ENCODE results near the gene NEURL1. TPM values are rescaled to one million over a fixed set of nuclear protein-coding genes. Genes with fewer than 3 reads are reported as not detected.
"Not testable (repeated sequence)": the region's sequence is repeated elsewhere in the genome, so short reads cannot be mapped to it uniquely, and the experiment has no call there.

The NEURL1 gene
- total and polyA plus RNA-seq, 12 donors: 0.18 to 12.5 (median 2.3) TPM; not detected in 3

DNA sequence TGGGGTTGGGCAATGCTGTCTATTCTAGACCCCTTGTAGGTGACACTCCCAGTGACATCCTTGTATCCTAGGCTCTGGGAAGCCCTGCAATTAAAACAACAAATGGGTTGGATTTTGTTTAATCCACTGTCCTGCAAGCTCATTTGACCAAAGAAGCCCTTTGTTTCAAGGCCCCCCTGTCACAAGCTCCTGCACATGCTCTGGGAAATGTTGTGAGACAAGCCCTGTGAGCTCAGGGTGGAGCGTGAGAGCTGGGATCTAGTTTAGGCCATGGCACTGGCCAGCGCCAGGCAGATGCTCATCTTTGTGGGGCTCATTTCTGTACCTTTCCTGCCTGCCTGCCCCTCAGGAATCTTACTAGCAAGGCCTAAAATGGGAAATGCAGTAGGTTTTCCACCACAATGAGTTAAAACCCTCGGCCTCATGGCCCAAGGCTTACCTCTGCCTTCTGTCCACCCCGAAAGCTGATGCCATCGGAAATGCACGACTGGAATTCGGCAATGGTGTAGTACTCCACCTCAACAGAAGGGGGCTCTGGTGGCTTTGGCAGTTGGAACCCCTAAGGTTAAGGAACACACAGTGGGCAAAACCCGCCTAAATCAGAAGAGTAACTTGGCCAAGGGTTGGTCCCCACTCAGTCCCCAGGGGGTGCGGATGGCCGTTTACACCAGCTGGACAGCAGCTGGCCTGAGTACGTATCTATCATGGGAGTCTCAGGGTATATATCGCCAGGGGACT is 112.0 kb downstream of the NEURL1 start:
- no peak for TF ChIP-seq POLR2A (IDR thresholded peaks at IDR 0.05)
- TF ChIP-seq, protein P1, sequence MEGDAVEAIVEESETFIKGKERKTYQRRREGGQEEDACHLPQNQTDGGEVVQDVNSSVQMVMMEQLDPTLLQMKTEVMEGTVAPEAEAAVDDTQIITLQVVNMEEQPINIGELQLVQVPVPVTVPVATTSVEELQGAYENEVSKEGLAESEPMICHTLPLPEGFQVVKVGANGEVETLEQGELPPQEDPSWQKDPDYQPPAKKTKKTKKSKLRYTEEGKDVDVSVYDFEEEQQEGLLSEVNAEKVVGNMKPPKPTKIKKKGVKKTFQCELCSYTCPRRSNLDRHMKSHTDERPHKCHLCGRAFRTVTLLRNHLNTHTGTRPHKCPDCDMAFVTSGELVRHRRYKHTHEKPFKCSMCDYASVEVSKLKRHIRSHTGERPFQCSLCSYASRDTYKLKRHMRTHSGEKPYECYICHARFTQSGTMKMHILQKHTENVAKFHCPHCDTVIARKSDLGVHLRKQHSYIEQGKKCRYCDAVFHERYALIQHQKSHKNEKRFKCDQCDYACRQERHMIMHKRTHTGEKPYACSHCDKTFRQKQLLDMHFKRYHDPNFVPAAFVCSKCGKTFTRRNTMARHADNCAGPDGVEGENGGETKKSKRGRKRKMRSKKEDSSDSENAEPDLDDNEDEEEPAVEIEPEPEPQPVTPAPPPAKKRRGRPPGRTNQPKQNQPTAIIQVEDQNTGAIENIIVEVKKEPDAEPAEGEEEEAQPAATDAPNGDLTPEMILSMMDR (IDR thresholded peaks at IDR 0.05): peak; percentile 65 to 81 (median 77)
- intact Hi-C loops (cut with DNase I): no loop called here
- H3K27me3 ChIP-seq: no peaks in the 10 kb centered on the region
- no peaks in the 10 kb centered on the region for H3K9me3 ChIP-seq (replicated peaks in 1 of 3)
- peaks cover 0 to 30% of the 10 kb centered on the region in 2 donors for H3K36me3 ChIP-seq (replicated peaks in 1 of 2)
- 70 to 75% (median 74%) methylated on average over 8 to 12 of the region's 12 CpGs for WGBS, 4 donors
- peak; percentile 45 to 80 (median 51) for DNase-seq
- no peak overlapping the region for H3K4me3 ChIP-seq
- H3K4me1 ChIP-seq (replicated peaks in 1 of 2): no peaks in the 10 kb centered on the region
- no peak overlapping the region for H3K27ac ChIP-seq

DNA sequence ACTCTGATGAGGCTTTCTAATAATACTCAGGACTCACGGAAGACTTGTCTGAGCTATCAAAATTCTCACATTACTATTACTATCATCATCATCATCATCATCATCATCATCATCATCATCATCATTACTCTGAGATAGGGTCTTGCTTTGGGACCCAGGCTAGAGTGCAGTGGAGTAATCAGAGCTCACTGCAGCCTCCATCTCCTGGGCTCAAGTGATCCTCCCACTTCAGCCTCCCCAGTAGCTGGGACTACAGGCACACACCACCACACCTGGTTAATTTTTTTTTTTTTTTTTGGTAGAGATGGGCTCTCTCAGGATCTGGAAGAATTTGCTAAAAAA is 112.6 kb downstream of the NEURL1 start:
- H3K4me3 ChIP-seq; intact Hi-C loops (cut with DNase I); H3K4me1 ChIP-seq (replicated peaks in 1 of 2); H3K9me3 ChIP-seq (replicated peaks in 1 of 3); DNase-seq; H3K27me3 ChIP-seq; H3K27ac ChIP-seq: not testable (repeated sequence)
- H3K36me3 ChIP-seq (replicated peaks in 1 of 2): peaks cover 0 to 36% of the 10 kb centered on the region in 2 donors
- WGBS, 4 donors: 70 to 100% (median 91%) methylated on average over 1 of the region's 1 CpG

DNA sequence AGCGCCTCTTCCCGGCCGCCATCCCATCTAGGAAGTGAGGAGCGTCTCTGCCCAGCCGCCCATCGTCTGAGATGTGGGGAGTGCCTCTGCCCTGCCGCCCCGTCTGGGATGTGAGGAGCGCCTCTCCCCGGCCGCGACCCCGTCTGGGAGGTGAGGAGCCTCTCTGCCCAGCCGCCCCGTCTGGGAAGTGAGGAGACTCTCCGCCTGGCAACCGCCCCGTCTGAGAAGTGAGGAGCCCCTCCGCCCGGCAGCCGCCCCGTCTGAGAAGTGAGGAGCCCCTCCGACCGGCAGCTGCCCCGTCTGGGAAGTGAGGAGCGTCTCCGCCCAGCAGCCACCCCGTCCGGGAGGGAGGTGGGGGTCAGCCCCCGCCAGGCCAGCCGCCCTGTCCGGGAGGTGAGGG is 113.5 kb downstream of the NEURL1 start:
- H3K27me3 ChIP-seq; H3K4me3 ChIP-seq; H3K4me1 ChIP-seq (replicated peaks in 1 of 2); DNase-seq; intact Hi-C loops (cut with DNase I); H3K27ac ChIP-seq; H3K9me3 ChIP-seq (replicated peaks in 1 of 3): not testable (repeated sequence)
- WGBS, 4 donors: 95 to 98% (median 95%) methylated on average over 17 to 29 of the region's 32 CpGs; no CpG with 5 or more reads in 1 of the 4 donors
- peaks cover 0 to 38% of the 10 kb centered on the region in 2 donors for H3K36me3 ChIP-seq (replicated peaks in 1 of 2)

DNA sequence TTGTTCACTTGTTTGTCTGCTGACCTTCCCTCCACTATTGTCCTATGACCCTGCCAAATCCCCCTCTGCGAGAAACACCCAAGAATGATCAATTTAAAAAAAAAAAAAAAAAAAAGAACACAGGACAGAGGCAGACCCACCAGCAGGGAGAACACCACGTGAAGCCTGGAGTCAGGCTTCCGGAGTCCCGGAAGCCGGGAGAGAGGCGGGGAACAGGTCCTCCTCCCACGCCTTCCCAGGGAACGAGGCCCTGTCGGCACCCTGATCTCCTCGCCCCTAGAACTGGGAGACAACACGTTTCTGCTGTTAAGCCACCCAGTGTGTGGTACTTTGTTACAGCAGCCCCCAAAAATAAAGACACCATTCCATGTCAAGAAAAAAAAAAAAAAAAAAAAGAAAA is 114.6 kb downstream of the NEURL1 start:
- intact Hi-C loops (cut with DNase I); H3K27me3 ChIP-seq; H3K9me3 ChIP-seq (replicated peaks in 1 of 3); H3K4me3 ChIP-seq; H3K27ac ChIP-seq; DNase-seq; H3K4me1 ChIP-seq (replicated peaks in 1 of 2): not testable (repeated sequence)
- WGBS, 4 donors: 80 to 91% (median 87%) methylated on average over 10 to 11 of the region's 11 CpGs
- peaks cover 0 to 39% of the 10 kb centered on the region in 2 donors for H3K36me3 ChIP-seq (replicated peaks in 1 of 2)

DNA sequence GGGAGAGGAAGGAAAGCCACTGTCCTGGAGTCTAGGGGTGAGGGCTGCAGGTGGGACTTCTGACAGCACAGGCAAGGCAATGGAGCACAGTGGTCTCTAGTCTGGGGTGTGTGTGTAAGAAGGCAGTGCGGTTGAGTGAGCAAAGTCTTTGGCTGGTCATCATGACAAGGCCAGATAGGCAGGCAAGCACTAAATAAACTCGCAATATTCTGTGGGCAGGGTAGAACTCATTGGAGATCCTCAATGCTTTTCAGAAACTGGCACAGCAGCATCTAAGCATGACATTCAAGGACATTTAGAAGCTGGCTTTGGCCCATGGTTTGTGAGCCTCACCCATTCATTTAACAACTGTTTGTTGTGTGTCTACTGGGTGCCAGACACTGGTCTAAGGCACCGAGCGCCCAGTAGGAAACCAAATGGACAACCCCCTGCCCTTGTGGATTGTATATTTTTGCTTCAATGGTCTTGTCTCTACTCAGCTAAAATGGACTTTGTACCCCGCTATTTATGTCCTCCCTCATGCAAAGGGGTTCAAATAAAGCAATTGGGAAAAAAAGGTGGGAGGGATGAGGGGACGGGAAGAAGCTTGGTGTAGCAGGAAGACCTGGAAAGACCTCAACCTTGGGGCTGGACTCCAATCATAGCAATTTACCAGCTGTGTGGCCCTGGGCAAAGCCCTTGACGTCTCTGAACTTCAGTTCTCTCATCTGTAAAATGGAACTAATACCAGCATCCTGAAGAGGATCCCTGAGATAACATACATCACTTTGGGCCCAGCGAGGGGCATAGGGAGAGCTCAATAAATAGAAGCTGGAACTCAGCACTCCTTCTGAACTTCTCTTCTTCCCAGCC is 116.0 kb downstream of the NEURL1 start:
- no peak overlapping the region for H3K27ac ChIP-seq
- no peaks in the 10 kb centered on the region for H3K27me3 ChIP-seq
- peaks cover 0 to 2% of the 10 kb centered on the region in 2 donors for H3K4me1 ChIP-seq (replicated peaks in 1 of 2)
- 76 to 87% (median 82%) methylated on average over 8 of the region's 8 CpGs for WGBS, 4 donors
- no peak overlapping the region for H3K4me3 ChIP-seq
- intact Hi-C loops (cut with DNase I): loop anchor here in 1 of 2 donors (5.0 kb wide), 1 partner anchor 38 kb away; no protein-coding TSS in a partner anchor
- H3K9me3 ChIP-seq (replicated peaks in 1 of 3): no peaks in the 10 kb centered on the region
- peaks cover 0 to 46% of the 10 kb centered on the region in 2 donors for H3K36me3 ChIP-seq (replicated peaks in 1 of 2)
- peak in 1 of 7 donors; percentile 55 for DNase-seq
- TF ChIP-seq, protein P1 (IDR thresholded peaks at IDR 0.05): no peak
- no peak for TF ChIP-seq POLR2A (IDR thresholded peaks at IDR 0.05)
